ENCODE results near the gene LAPTM5.

- TF ChIP-seq, protein P1, sequence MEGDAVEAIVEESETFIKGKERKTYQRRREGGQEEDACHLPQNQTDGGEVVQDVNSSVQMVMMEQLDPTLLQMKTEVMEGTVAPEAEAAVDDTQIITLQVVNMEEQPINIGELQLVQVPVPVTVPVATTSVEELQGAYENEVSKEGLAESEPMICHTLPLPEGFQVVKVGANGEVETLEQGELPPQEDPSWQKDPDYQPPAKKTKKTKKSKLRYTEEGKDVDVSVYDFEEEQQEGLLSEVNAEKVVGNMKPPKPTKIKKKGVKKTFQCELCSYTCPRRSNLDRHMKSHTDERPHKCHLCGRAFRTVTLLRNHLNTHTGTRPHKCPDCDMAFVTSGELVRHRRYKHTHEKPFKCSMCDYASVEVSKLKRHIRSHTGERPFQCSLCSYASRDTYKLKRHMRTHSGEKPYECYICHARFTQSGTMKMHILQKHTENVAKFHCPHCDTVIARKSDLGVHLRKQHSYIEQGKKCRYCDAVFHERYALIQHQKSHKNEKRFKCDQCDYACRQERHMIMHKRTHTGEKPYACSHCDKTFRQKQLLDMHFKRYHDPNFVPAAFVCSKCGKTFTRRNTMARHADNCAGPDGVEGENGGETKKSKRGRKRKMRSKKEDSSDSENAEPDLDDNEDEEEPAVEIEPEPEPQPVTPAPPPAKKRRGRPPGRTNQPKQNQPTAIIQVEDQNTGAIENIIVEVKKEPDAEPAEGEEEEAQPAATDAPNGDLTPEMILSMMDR (tag by site-specific recombination; IDR thresholded peaks at IDR 0.05): no peak
- no peak for TF ChIP-seq ZBTB7A (tag by site-specific recombination; IDR thresholded peaks at IDR 0.05; ENCODE audit: low read depth)
- TF ChIP-seq EGR2 (tag by site-specific recombination; IDR thresholded peaks at IDR 0.05; ENCODE audit: low read depth): 0 out of 2 replicates have a peak, but pooled peaks have one; percentile 7
- TF ChIP-seq GLI2 (tag by site-specific recombination; IDR thresholded peaks at IDR 0.05; ENCODE audit: borderline replicate concordance, low read depth): no peak
- TF ChIP-seq ZSCAN16 (tag by site-specific recombination; IDR thresholded peaks at IDR 0.05): no peak
- TF ChIP-seq PRDM1 (tag by site-specific recombination; IDR thresholded peaks at IDR 0.05): no peak
- no peak for TF ChIP-seq ZBTB10 (tag by site-specific recombination; IDR thresholded peaks at IDR 0.05)
- no peak for TF ChIP-seq ZNF660 (tag by site-specific recombination; IDR thresholded peaks at IDR 0.05)
- no peak for TF ChIP-seq SP2 (tag by site-specific recombination; IDR thresholded peaks at IDR 0.05)
- TF ChIP-seq SCRT2 (tag by site-specific recombination; IDR thresholded peaks at IDR 0.05): no peak
- TF ChIP-seq, protein P2, sequence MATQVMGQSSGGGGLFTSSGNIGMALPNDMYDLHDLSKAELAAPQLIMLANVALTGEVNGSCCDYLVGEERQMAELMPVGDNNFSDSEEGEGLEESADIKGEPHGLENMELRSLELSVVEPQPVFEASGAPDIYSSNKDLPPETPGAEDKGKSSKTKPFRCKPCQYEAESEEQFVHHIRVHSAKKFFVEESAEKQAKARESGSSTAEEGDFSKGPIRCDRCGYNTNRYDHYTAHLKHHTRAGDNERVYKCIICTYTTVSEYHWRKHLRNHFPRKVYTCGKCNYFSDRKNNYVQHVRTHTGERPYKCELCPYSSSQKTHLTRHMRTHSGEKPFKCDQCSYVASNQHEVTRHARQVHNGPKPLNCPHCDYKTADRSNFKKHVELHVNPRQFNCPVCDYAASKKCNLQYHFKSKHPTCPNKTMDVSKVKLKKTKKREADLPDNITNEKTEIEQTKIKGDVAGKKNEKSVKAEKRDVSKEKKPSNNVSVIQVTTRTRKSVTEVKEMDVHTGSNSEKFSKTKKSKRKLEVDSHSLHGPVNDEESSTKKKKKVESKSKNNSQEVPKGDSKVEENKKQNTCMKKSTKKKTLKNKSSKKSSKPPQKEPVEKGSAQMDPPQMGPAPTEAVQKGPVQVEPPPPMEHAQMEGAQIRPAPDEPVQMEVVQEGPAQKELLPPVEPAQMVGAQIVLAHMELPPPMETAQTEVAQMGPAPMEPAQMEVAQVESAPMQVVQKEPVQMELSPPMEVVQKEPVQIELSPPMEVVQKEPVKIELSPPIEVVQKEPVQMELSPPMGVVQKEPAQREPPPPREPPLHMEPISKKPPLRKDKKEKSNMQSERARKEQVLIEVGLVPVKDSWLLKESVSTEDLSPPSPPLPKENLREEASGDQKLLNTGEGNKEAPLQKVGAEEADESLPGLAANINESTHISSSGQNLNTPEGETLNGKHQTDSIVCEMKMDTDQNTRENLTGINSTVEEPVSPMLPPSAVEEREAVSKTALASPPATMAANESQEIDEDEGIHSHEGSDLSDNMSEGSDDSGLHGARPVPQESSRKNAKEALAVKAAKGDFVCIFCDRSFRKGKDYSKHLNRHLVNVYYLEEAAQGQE (tag by site-specific recombination; IDR thresholded peaks at IDR 0.05): no peak
- TF ChIP-seq ZNF747 (tag by site-specific recombination; IDR thresholded peaks at IDR 0.05): no peak
- TF ChIP-seq, protein P3, sequence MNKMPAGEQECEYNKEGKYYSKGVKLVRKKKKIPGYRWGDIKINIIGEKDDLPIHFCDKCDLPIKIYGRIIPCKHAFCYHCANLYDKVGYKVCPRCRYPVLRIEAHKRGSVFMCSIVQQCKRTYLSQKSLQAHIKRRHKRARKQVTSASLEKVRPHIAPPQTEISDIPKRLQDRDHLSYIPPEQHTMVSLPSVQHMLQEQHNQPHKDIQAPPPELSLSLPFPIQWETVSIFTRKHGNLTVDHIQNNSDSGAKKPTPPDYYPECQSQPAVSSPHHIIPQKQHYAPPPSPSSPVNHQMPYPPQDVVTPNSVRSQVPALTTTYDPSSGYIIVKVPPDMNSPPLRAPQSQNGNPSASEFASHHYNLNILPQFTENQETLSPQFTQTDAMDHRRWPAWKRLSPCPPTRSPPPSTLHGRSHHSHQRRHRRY (tag by site-specific recombination; IDR thresholded peaks at IDR 0.05): no peak
These were observed 62.1 kb downstream of the LAPTM5 start for GRCh38 chr1:30695439-30695841.

Data from HEK293 (cell line).